RWPE2 (cell line): ENCODE results near the gene RWDD3.

Experiments
- ATAC-seq: fragments of 200-7000 bp; cut with Tn5 transposase; 3 replicates; pipeline ENCODE4 v1.9.1; 2021; ENCODE audit warnings: low read depth
- DNase-seq: peaks from one replicate; pipeline ENCODE4 v3.0.0-alpha.2; 2020; ENCODE audit warnings: low spot score
- H3K27ac ChIP-seq: fragments of 450-650 bp; 2 replicates; pipeline ENCODE4 v1.5.1; 2017; ENCODE audit warnings: mild to moderate bottlenecking; ENCODE audit not compliant: poor library complexity, severe bottlenecking
- H3K27me3 ChIP-seq: fragments of 250-450 bp; sonication (Bioruptor Pico); 2 replicates; pipeline ENCODE4 v1.5.1; 2021; ENCODE audit warnings: mild to moderate bottlenecking, moderate library complexity; ENCODE audit not compliant: insufficient read depth, poor library complexity, severe bottlenecking
- H3K36me3 ChIP-seq: fragments of 250-450 bp; sonication (Bioruptor Pico); 2 replicates; pipeline ENCODE4 v1.5.1; 2020; ENCODE audit warnings: low read depth, mild to moderate bottlenecking, moderate library complexity
- H3K4me1 ChIP-seq: fragments of 250-450 bp; sonication (Bioruptor Pico); 2 replicates; pipeline ENCODE4 v1.5.1; 2021; ENCODE audit warnings: mild to moderate bottlenecking, moderate library complexity; ENCODE audit not compliant: insufficient read depth, poor library complexity, severe bottlenecking
- H3K4me3 ChIP-seq: fragments of 250-450 bp; sonication (Bioruptor Pico); 2 replicates; pipeline ENCODE4 v1.5.1; 2021; ENCODE audit warnings: mild to moderate bottlenecking, moderate library complexity; ENCODE audit not compliant: severe bottlenecking
- H3K9me3 ChIP-seq: fragments of 250-450 bp; sonication (Bioruptor Pico); 2 replicates; pipeline ENCODE4 v1.5.1; 2021; ENCODE audit warnings: mild to moderate bottlenecking, moderate library complexity; ENCODE audit not compliant: severe bottlenecking
- CTCF ChIP-seq: fragments of 450-650 bp; IDR thresholded peaks from one replicate; pipeline ENCODE4 v1.5.1; 2017; ENCODE audit warnings: mild to moderate bottlenecking, moderate library complexity; ENCODE audit not compliant: poor library complexity, severe bottlenecking

RWDD3 gene

GRCh38 chr1:95249916-95250315, 15.9 kb downstream of the RWDD3 start:
- no peaks in the 10 kb centered on the region for H3K27me3 ChIP-seq
- H3K4me3 ChIP-seq, result no peak overlapping the region
- no peak for TF ChIP-seq CTCF
- ATAC-seq, result no peak
- no peaks in the 10 kb centered on the region for H3K9me3 ChIP-seq
- H3K4me1 ChIP-seq, result no peaks in the 10 kb centered on the region
- H3K27ac ChIP-seq, result no peak overlapping the region
- DNase-seq, result no peak
- peaks cover 24% of the 10 kb centered on the region for H3K36me3 ChIP-seq

GRCh38 chr1:95252422-95252821, 18.4 kb downstream of the RWDD3 start:
- no peaks in the 10 kb centered on the region for H3K9me3 ChIP-seq
- TF ChIP-seq CTCF, result no peak
- H3K36me3 ChIP-seq, result peaks cover 8% of the 10 kb centered on the region
- DNase-seq (no peak), ATAC-seq (no peak)
- no peaks in the 10 kb centered on the region for H3K4me1 ChIP-seq
- no peak overlapping the region for H3K27ac ChIP-seq
- H3K27me3 ChIP-seq, result no peaks in the 10 kb centered on the region
- H3K4me3 ChIP-seq, result no peak overlapping the region

GRCh38 chr1:95254959-95255358, 20.9 kb downstream of the RWDD3 start:
- H3K4me3 ChIP-seq, result no peak overlapping the region
- no peak for ATAC-seq

GRCh38 chr1:95255826-95256225, 21.8 kb downstream of the RWDD3 start:
- Histone ChIP-seq H3K9me3 (no peaks in the 10 kb centered on the region), H3K4me3 (no peak overlapping the region), H3K36me3 (no peaks in the 10 kb centered on the region), H3K27ac (no peak overlapping the region), H3K27me3 (no peaks in the 10 kb centered on the region), H3K4me1 (peaks cover 5% of the 10 kb centered on the region)
- DNase-seq (no peak), ATAC-seq (no peak)
- no peak for TF ChIP-seq CTCF

More at GRCh38 chr1:95254959-95255358, 20.9 kb downstream of the RWDD3 start:
- no peak for DNase-seq
- Histone ChIP-seq H3K27ac (no peak overlapping the region), H3K4me1 (peaks cover 5% of the 10 kb centered on the region), H3K36me3 (no peaks in the 10 kb centered on the region), H3K27me3 (no peaks in the 10 kb centered on the region), H3K9me3 (no peaks in the 10 kb centered on the region)
- TF ChIP-seq CTCF, result no peak

GRCh38 chr1:95257758-95258157, 23.7 kb downstream of the RWDD3 start:
- no peaks in the 10 kb centered on the region for H3K27me3 ChIP-seq
- ATAC-seq, result peak; percentile 41; the same call in 2 of the 3 replicates
- DNase-seq, result no peak
- peaks cover 5% of the 10 kb centered on the region for H3K4me1 ChIP-seq
- no peak overlapping the region for H3K27ac ChIP-seq
- H3K9me3 ChIP-seq, result no peaks in the 10 kb centered on the region
- TF ChIP-seq CTCF, result no peak
- no peaks in the 10 kb centered on the region for H3K36me3 ChIP-seq
- no peak overlapping the region for H3K4me3 ChIP-seq
